Lower lobe of right lung (tissue), 2 donors: ENCODE measurements around the gene COL8A2. TPM values are rescaled to one million over a fixed set of nuclear protein-coding genes. Genes with fewer than 3 reads are reported as not detected.

ENCODE experiments used
- ATAC-seq, 2 donors: fragments of 200-7000 bp; cut with Tn5 transposase; one replicate each; pipeline ENCODE4 v1.9.1; 2020 to 2022; ENCODE audit warnings: mild to moderate bottlenecking in 2 of 2, moderate library complexity in 2 of 2
- DNase-seq: peaks from one replicate; pipeline ENCODE4 v3.0.0-alpha.2; 2020
- H3K27ac ChIP-seq: fragments of 200-600 bp; one replicate; pipeline ENCODE4 v1.8.0; 2022
- H3K27me3 ChIP-seq: fragments of 200-600 bp; one replicate; pipeline ENCODE4 v1.8.0; 2022; ENCODE audit warnings: low read depth
- H3K36me3 ChIP-seq: fragments of 200-600 bp; one replicate; pipeline ENCODE4 v1.8.0; 2022; ENCODE audit warnings: mild to moderate bottlenecking
- H3K4me1 ChIP-seq: fragments of 200-600 bp; one replicate; pipeline ENCODE4 v1.8.0; 2022
- H3K4me3 ChIP-seq: fragments of 200-600 bp; one replicate; pipeline ENCODE4 v1.8.0; 2022; ENCODE audit warnings: mild to moderate bottlenecking
- H3K9me3 ChIP-seq: fragments of 200-600 bp; one replicate; pipeline ENCODE4 v1.8.0; 2022
- intact Hi-C: fragments of 100-400 bp; cut with DNase I; formaldehyde crosslinking; loops from one replicate; pipeline ENCODE4 v1.11.0; 2022
- total RNA-seq: library from RNA; stranded (reverse); fragmentation: NEBNext Ultra II Directional; extraction: Animal tissue kit (Norgen Biotek cat#: 25700); gene quantifications from one replicate; pipeline ENCODE4 v1.2.1, GENCODE V29; 2021
- TF ChIP-seq, protein P1 (sequence below): fragments of 200-600 bp; IDR thresholded peaks from one replicate; pipeline ENCODE4 v1.8.0; 2022; ENCODE audit warnings: antibody characterized with exemption, mild to moderate bottlenecking
- donor health status: DM: no; HTN: yes; CAD: no; lungs with severe emphysema.

The COL8A2 gene
- total RNA-seq, 1 donor from 2014 or later = 24.4 TPM

DNA sequence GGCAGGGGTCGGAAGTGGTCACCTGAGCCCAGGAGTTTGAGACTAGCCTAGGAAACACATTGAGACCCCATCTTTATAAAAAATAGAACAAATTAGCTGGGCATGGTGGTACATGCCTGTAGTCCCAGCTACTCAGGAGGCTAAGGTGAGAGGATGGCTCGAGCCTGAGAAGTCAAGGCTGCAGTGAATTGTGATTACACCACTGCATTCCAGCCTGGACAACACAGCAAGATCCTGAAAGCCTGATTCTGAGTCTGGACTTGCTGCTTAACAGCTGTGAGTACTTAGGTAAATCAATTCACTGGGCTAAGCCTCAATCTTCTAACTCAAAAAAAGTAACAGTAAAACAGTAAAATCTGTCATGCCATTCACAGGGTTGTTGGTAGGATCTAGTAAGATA is 19.4 kb upstream of the COL8A2 start:
- Histone ChIP-seq H3K27ac (no peak overlapping the region), H3K4me1 (peaks cover 39% of the 10 kb centered on the region), H3K4me3 (no peak overlapping the region), H3K36me3 (peaks cover 7% of the 10 kb centered on the region), H3K27me3 (no peaks in the 10 kb centered on the region), H3K9me3 (no peaks in the 10 kb centered on the region)
- DNase-seq (no peak), ATAC-seq (no peak)
- intact Hi-C loops = no loop called here
- TF ChIP-seq, protein P1, sequence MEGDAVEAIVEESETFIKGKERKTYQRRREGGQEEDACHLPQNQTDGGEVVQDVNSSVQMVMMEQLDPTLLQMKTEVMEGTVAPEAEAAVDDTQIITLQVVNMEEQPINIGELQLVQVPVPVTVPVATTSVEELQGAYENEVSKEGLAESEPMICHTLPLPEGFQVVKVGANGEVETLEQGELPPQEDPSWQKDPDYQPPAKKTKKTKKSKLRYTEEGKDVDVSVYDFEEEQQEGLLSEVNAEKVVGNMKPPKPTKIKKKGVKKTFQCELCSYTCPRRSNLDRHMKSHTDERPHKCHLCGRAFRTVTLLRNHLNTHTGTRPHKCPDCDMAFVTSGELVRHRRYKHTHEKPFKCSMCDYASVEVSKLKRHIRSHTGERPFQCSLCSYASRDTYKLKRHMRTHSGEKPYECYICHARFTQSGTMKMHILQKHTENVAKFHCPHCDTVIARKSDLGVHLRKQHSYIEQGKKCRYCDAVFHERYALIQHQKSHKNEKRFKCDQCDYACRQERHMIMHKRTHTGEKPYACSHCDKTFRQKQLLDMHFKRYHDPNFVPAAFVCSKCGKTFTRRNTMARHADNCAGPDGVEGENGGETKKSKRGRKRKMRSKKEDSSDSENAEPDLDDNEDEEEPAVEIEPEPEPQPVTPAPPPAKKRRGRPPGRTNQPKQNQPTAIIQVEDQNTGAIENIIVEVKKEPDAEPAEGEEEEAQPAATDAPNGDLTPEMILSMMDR = no peak

DNA sequence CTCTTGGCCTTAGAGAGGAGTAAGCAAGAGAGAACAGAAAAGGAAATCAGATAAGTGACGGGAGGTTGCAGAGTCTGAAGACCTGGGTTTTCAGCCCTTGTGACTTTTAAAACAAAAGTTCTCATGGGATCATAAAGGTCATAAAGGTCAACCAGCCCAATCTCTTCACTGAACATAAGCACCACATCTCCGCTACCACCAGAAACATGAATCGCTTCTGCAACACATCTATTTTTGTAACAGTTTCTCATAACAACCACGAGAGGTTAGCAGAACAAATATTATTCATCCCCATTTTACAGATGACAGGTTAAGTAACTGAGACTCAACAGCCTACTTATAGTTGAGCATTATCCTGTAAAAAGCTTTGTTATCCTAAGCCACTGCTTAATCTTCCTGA is 18.4 kb upstream of the COL8A2 start:
- DNase-seq (no peak), ATAC-seq (no peak)
- TF ChIP-seq, protein P1 = no peak
- Histone ChIP-seq H3K27ac (no peak overlapping the region), H3K9me3 (no peaks in the 10 kb centered on the region), H3K4me1 (peaks cover 37% of the 10 kb centered on the region), H3K4me3 (no peak overlapping the region), H3K27me3 (no peaks in the 10 kb centered on the region), H3K36me3 (peaks cover 17% of the 10 kb centered on the region)
- intact Hi-C loops = no loop called here

DNA sequence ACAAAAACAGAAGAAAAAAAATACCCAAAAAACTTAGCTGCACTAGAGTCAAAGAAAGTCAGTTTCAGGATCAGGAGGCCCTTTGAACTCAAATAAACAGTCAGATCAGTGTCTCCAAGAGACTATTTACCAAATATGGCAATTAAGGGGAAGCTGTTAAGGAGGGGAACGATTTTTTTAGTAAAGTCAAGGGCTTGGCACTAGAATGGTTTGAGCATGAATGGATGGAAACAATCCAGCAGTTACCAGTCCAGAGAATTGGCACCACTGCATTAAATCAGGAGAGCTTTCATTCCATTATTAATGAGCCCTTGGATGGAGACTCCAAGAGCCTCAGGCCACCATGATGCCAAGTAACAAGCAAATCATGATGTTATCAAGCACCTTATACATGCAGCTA is 17.1 kb upstream of the COL8A2 start:
- H3K4me1 ChIP-seq = peaks cover 25% of the 10 kb centered on the region
- no peak for DNase-seq
- H3K4me3 ChIP-seq = no peak overlapping the region
- TF ChIP-seq, protein P1 = no peak
- ATAC-seq = peak; percentile 42 to 49
- H3K27me3 ChIP-seq = no peaks in the 10 kb centered on the region
- intact Hi-C loops = no loop called here
- peaks cover 30% of the 10 kb centered on the region for H3K36me3 ChIP-seq
- no peaks in the 10 kb centered on the region for H3K9me3 ChIP-seq
- H3K27ac ChIP-seq = peak overlapping the region; percentile 21

DNA sequence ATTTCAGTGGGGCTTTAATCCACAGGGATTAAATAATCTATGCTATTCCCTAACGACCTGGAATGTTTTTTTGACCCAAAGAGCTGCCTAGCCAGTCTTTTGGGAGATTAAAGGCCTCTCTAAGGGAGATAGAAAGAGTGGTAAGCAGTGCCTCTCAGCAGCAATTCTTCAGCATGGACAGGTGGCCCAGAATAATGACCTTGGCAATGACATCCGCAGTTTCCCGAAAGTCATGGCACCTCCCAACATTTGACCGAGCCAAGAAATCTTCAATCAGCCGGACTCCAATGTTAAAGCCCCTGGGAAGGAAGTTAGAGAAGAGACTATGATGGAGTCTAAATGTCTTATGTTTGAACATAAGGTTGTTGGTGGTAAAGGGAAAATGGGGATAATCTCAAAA is 14.5 kb upstream of the COL8A2 start:
- Histone ChIP-seq H3K36me3 (peaks cover 42% of the 10 kb centered on the region), H3K27ac (no peak overlapping the region), H3K27me3 (no peaks in the 10 kb centered on the region), H3K4me1 (peaks cover 43% of the 10 kb centered on the region), H3K9me3 (no peaks in the 10 kb centered on the region), H3K4me3 (no peak overlapping the region)
- ATAC-seq = no peak
- DNase-seq = no peak
- TF ChIP-seq, protein P1 = no peak
- intact Hi-C loops = no loop called here

DNA sequence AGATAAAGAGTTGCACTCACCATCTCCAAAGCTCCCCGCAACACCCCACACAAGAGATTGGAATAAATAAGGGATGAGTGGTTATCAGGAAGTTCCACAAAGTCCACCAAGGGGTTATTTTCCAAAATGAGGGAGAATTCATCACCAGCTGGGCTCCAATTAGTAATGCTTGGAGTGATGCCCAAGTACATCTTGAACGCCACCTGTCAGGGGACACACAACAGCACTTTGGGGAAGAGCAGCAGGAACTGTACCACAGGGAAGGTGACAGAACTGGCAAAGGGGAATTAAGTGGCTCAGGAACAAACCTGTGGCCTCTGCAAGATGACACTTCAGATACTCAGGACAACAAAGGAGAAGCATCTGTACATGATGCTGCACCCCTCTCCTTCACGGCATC is 12.8 kb upstream of the COL8A2 start:
- peaks cover 42% of the 10 kb centered on the region for H3K36me3 ChIP-seq
- H3K4me1 ChIP-seq = peaks cover 35% of the 10 kb centered on the region
- no peak for ATAC-seq
- DNase-seq = no peak
- H3K4me3 ChIP-seq = no peak overlapping the region
- H3K27me3 ChIP-seq = no peaks in the 10 kb centered on the region
- TF ChIP-seq, protein P1 = no peak
- intact Hi-C loops = no loop called here
- no peak overlapping the region for H3K27ac ChIP-seq
- H3K9me3 ChIP-seq = no peaks in the 10 kb centered on the region

DNA sequence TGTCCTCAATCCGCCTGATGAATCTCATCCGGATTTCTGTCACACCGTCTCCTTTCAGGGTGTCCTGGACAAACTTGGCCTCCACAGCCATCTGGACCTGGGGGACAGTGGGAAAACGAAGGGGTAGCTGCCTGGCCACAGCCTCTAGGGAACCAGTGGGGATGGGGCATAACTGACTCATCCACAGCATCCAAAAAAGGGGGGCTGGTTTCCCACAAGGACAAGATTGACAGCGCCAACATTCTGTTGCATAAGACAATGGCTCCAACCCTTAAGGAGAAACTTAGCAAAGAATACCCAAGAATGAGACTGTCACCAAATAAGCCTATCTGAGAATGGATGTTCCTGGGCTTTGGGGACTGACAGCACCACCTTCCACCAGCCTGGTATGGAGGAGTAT is 12.2 kb upstream of the COL8A2 start:
- peaks cover 42% of the 10 kb centered on the region for H3K36me3 ChIP-seq
- ATAC-seq (no peak), DNase-seq (no peak)
- no peaks in the 10 kb centered on the region for H3K27me3 ChIP-seq
- peaks cover 29% of the 10 kb centered on the region for H3K4me1 ChIP-seq
- intact Hi-C loops = no loop called here
- no peaks in the 10 kb centered on the region for H3K9me3 ChIP-seq
- TF ChIP-seq, protein P1 = no peak
- H3K4me3 ChIP-seq = no peak overlapping the region
- H3K27ac ChIP-seq = no peak overlapping the region
